CD4-positive, alpha-beta T cell treated with Interferon alpha-2 for 1 hour (primary cell): Measurements from ENCODE around the gene RASL10B.
A peak's percentile ranks its signal among the peaks of the same experiment; 100 is the strongest.

Source experiments
- DNase-seq, 2 donors: peaks; one replicate each; pipeline ENCODE4 v3.0.0-alpha.2; 2020 to 2022

Gene RASL10B

GRCh38 chr17:35766489-35766877 lies 35.0 kb downstream of the RASL10B start:
- no peak for DNase-seq

DNA sequence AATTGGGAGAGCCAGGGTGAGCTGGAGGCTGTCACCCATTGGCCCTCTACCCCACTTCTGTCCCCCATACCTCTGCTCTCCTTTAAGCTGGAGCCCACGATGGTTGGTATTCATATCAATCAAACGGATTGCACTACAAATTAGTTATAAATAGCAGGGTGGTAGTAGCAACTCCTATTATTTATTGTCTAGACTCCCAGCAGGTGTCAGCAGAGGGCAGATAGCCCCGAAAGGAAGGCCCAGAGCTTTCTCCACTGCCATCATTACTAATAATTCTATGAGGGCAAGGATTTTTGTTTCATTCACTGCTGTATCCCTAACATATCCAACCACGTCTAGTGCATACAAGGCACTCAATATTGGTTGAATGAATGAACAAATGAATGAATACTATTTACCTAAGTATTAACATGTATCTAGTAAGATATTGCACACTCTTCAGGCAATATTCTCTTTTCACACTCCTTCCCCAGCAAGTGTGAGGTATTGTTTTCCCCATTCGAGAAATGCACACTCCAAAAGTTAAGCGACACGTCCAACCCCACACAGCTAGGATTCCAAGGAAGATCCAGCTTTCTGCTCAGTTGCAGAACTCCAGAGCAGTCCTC lies 35.6 kb downstream of the RASL10B start:
- DNase-seq = peak; percentile 18 to 51

- no peak for DNase-seq
Observed at GRCh38 chr17:35768797-35769196, 37.4 kb downstream of the RASL10B start.

DNA sequence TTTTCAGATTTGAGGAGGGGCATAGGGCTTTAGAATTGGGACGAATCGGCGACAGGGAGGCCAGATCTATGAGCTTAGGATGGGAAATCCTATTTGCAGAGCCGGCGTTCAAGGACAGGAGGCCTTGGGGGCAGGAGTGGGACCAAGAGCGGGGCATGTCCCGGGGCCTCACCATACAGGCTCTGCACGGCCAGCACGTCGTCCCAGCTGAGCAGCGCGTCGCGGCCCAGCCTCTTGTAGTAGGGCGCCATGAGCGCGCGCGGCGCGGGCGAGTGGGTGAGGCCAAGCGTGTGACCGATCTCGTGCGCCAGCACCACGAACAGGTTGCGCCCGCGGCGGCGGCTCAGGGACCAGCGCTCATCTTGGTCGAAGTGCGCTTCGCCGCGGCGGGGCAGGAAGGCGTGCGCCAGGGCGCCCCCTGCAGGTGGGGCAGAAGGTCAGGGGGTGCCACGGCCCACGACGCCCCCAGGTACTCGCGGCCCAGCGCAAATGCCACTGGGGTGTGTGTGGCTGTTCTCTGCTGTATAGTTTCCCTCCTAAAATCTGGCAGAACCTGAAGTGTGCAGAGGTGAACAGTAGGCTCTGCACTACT lies 38.6 kb downstream of the RASL10B start:
- no peak for DNase-seq

DNA sequence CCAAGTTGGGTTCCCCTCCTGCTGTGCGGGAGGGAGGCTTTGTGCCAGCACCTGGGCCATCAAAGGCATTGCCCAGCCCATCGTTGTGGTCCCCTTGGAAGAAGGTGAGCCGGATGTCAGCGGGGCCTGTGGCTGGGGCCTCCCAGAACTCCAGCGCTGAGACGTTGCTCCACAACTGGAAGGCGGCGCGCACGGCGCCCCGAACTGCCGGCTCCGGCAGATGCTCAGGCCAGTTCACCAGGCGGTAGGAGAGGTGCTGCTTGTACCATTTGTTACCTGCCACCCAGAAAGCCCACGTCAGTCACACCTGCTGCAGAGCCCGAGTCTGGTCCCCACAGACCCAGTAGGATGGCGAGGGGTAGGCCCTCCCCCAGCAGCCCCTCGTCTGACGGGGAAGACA lies 41.7 kb downstream of the RASL10B start:
- no peak for DNase-seq

GRCh38 chr17:35773679-35774425 lies 42.4 kb downstream of the RASL10B start:
- no peak for DNase-seq

- no peak for DNase-seq
Observed at GRCh38 chr17:35774499-35774898, 43.1 kb downstream of the RASL10B start.

- DNase-seq = no peak
Observed at GRCh38 chr17:35775039-35775438, 43.6 kb downstream of the RASL10B start.

GRCh38 chr17:35775583-35775982 lies 44.1 kb downstream of the RASL10B start:
- no peak for DNase-seq

DNA sequence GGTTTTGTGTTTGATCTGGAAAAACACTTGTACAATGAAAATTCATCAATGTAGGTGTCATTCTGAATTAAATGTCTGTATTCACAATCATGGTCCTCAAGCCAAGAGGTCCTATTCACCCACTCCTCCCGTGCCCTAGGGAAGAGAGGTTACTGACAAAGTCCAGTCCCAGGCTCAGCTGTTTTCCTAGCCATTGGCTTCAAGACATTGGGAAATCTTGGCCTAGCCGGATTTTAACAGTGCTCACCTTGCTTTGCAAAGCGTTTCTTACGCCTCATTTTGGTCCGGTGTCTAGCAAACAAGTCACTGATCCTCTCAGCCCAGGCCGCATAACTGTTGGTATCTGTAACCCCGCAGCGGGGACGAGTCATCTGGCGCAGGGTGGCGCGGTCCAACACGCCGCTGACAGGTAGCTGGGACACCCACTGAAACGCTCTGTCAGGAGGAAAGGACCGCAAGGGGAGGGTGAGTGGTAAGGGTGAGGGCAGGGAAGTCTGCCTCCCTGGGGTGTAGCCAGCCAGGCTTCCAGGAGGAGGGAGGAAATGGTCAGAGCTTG lies 47.3 kb downstream of the RASL10B start:
- DNase-seq = no peak

DNA sequence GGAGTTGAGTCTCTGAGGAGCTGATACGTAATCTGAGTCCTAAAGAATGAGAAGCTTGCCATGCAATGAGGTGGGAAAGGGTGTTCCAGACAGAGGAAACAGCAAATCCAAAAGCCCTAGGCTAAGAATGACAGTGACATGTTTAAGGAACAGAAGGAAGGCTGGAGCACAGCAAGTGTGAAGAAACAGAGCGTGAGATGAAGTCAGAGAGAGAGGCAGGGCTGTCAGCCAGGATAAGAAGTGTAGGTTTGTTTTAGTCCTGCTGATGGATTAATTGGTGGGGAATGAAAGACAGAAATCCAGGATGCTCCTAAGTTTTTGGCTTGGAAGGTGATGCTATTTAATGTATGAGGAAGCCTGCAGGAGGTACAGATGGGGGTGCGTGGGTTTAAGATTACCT lies 49.5 kb downstream of the RASL10B start:
- no peak for DNase-seq

DNA sequence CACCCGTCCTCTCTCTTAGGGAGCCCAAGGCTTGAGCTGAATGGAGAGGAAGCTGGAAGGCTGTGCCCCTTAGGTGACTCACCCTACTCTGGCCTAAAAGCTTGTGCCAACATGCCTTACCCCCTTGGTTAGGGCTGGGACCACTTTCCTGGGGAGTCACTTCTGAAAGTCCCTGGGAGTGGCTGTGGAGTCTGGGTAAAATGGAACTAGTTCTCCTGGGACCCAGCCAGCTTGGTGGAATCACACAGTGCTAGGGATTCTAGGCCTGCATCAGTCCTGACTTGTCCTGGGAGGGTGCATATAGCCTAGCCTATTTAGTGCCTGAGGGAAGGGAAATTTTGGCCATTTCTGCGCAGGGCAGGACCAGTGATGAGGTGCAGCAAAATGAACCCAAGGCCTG lies 53.5 kb downstream of the RASL10B start:
- DNase-seq = no peak

DNA sequence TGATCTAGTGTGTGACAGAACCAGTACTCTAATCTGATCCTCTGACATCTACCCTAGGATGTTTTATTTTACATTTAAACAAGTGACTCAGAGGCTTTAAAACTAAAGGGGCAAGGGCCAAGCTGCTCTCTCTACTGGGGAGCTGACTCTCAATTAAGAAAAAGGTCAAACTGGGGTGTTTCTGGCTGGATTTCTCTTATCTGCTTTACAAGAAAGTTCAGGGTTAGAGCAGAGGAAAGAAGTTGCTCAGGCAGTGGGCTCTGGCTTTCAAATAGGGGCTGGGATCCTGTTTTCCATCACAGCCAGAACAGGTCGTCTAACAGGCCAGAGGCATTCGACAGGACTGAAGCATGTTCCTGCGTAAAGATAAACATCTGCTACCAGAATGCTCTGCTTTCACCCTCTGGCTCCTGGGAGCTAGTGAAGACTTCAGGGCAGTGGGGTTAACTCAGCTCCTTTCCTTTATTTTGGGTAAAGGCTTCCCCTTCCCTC lies 55.5 kb downstream of the RASL10B start:
- no peak for DNase-seq

GRCh38 chr17:35788477-35789368 lies 57.3 kb downstream of the RASL10B start:
- no peak for DNase-seq

DNA sequence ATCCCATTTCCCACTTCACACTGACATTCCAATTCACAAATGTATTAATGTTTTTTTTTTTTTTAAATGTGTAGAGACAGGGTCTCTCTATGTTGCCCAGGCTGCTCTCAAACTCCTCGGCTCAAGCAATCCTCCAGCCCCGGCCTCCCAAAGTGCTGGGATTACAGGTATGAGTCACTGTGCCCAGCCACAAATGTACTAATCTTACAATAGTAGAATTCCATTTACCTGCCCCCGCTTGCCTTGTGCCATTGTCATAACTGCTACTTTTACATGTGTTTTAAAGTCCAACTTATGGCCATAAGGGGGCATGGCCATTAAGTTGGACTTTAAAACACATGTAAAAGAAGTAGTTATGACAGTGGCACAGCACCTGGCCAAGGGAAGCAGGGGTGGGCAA lies 59.4 kb downstream of the RASL10B start:
- DNase-seq = no peak

DNA sequence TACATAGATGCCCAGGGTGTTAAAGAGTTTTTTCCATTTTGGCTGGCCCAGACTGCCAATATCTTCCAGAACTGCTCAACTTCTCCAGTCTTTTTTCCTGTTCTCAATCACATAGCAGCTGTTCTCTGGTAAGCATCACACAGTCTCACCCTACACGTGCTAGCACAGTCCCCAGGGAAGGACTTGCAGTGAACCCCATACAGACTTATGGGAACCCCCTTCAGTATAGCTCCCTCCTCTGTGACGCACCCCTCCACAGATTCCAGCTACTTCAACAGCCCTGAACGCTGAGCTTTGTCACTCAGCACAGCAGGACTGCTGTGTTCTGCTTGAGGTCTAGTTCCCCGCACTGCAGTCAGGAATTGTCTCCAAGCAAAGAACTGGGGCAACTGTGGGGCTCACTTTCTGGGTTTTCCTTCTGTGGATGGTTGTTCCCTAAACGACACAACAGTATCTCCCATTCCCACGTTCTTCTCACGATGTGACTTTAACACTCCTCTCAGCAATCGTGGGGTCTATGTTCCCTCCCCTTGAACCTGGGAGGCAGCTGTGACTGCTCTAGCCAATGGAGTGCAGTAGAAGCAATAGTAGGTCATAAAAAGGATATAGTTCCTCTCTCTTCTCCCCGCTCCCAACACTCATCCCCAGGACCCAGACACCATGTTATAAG lies 60.4 kb downstream of the RASL10B start:
- no peak for DNase-seq
